SK-N-SH (cell line): Measurements from ENCODE around the gene UGT1A1. TPM values are rescaled to one million over a fixed set of nuclear protein-coding genes. Genes with fewer than 3 reads are reported as not detected.

ENCODE experiments used
- CTCF ChIA-PET: fragments of 300-600, 350-600 bp; formaldehyde crosslinking; extraction: SDS; loops from one replicate; lab custom pipeline; 2021; lab: Yijun Ruan, JAX
- POLR2A ChIA-PET: fragments of 350-600 bp; sonication (Branson Sonifier 250); formaldehyde crosslinking; extraction: SDS; loops from one replicate; lab custom pipeline; 2020; ENCODE audit warnings: antibody characterized with exemption, inconsistent platforms; lab: Yijun Ruan, JAX
- DNase-seq: peaks from one replicate; pipeline ENCODE4 v3.0.0; 2012
- H2AFZ ChIP-seq: fragments of 200-600 bp; sonication (generic); 2 replicates; pipeline ENCODE4 v1.8.1; 2016; ENCODE audit warnings: antibody characterized with exemption, mild to moderate bottlenecking, low read depth
- H3F3A ChIP-seq: fragments of 200-600 bp; sonication (generic); replicated peaks from 2 replicates; pipeline ENCODE3; 2016; ENCODE audit warnings: antibody characterized with exemption, mild to moderate bottlenecking; ENCODE audit not compliant: insufficient read depth
- H3K27ac ChIP-seq, 2 experiments: fragments of 200-500 bp in 1 of 2; fragments of 200-600 bp in 1 of 2; sonication (Bioruptor generic) in 1 of 2; sonication (generic), shearing (Covaris generic) in 1 of 2; 2 replicates each; pipeline versions ENCODE4 v1.5.1 to v1.6.1; 2014 to 2016; ENCODE audit warnings: low read depth in 2 of 2, inconsistent platforms in 1 of 2, low read length in 1 of 2, mild to moderate bottlenecking in 1 of 2, mixed read lengths in 1 of 2
- H3K27me3 ChIP-seq: fragments of 200-600 bp; sonication (generic), shearing (Covaris generic); 2 replicates; pipeline ENCODE4 v1.6.1; 2016; ENCODE audit warnings: mixed run types; ENCODE audit not compliant: insufficient read depth
- H3K36me3 ChIP-seq, 2 experiments: fragments of 200-500 bp in 1 of 2; fragments of 200-600 bp in 1 of 2; sonication (Bioruptor generic) in 1 of 2; sonication (generic) in 1 of 2; replicated peaks in 1 of 2; 2 replicates each; pipeline versions ENCODE3 to v1.5.1; 2014 to 2016; ENCODE audit warnings: low read length in 1 of 2, mild to moderate bottlenecking in 1 of 2; ENCODE audit not compliant: insufficient read depth in 2 of 2, control insufficient read depth in 1 of 2
- H3K4me1 ChIP-seq, 2 experiments: fragments of 200-500 bp in 1 of 2; fragments of 200-600 bp in 1 of 2; sonication (Bioruptor generic) in 1 of 2; sonication (generic), shearing (Covaris generic) in 1 of 2; 2 replicates each; pipeline versions ENCODE4 v1.5.1 to v1.6.1; 2014 to 2016; ENCODE audit warnings: low read depth in 1 of 2, low read length in 1 of 2, mixed run types in 1 of 2; ENCODE audit not compliant: insufficient read depth in 2 of 2, control insufficient read depth in 1 of 2
- H3K4me2 ChIP-seq: fragments of 200-600 bp; sonication (generic), shearing (Covaris generic); 2 replicates; pipeline ENCODE4 v1.6.1; 2017; ENCODE audit warnings: mixed run types
- H3K4me3 ChIP-seq, 2 experiments: fragments of 200-500 bp in 1 of 2; fragments of 200-600 bp in 1 of 2; sonication (Bioruptor generic) in 1 of 2; sonication (generic), shearing (Covaris generic) in 1 of 2; 2 replicates each; pipeline versions ENCODE4 v1.5.1 to v1.8.1; 2014 to 2016; ENCODE audit warnings: low read depth in 2 of 2, inconsistent platforms in 1 of 2, low read length in 1 of 2, mild to moderate bottlenecking in 1 of 2, mixed read lengths in 1 of 2, moderate library complexity in 1 of 2
- H3K79me2 ChIP-seq: fragments of 200-600 bp; sonication (generic); 2 replicates; pipeline ENCODE4 v1.8.1; 2017; ENCODE audit warnings: mild to moderate bottlenecking; ENCODE audit not compliant: insufficient read depth
- H3K9ac ChIP-seq: fragments of 200-600 bp; sonication (generic); 2 replicates; pipeline ENCODE4 v1.6.1; 2017; ENCODE audit warnings: mixed run types
- H3K9me2 ChIP-seq: fragments of 200-600 bp; sonication (generic); 2 replicates; pipeline ENCODE4 v1.6.1; 2017; ENCODE audit warnings: mixed run types
- H3K9me3 ChIP-seq: fragments of 200-600 bp; sonication (generic); 2 replicates; pipeline ENCODE4 v1.6.1; 2017; ENCODE audit warnings: mixed run types, mild to moderate bottlenecking, moderate library complexity
- H4K20me1 ChIP-seq: fragments of 200-600 bp; sonication (generic); 2 replicates; pipeline ENCODE4 v1.6.1; 2017; ENCODE audit warnings: mild to moderate bottlenecking, mixed run types; ENCODE audit not compliant: insufficient read depth
- CHD2 ChIP-seq: fragments of 150-350 bp; IDR thresholded peaks from 2 replicates; pipeline ENCODE4 v1.6.1; 2018; ENCODE audit warnings: low read length; ENCODE audit not compliant: partially characterized antibody
- CTCF ChIP-seq: fragments of 200-600 bp; sonication (generic); IDR thresholded peaks from 2 replicates; pipeline ENCODE4 v1.6.1; 2017; ENCODE audit warnings: antibody characterized with exemption, mild to moderate bottlenecking, moderate library complexity
- ELF1 ChIP-seq: IDR thresholded peaks from 2 replicates; pipeline ENCODE4 v1.4.0; 2012
- EP300 ChIP-seq, 2 experiments: IDR thresholded peaks; 2 replicates each; pipeline versions ENCODE4 v1.4.0 to v1.6.1; 2012; ENCODE audit warnings: borderline replicate concordance in 1 of 2, low read depth in 1 of 2, low read length in 1 of 2
- FOSL2 ChIP-seq: IDR thresholded peaks from 2 replicates; pipeline ENCODE4 v1.4.0; 2012; ENCODE audit warnings: low read depth, mild to moderate bottlenecking, moderate library complexity, borderline replicate concordance
- GATA2 ChIP-seq: sonication (generic); formaldehyde crosslinking; IDR thresholded peaks from 2 replicates; pipeline ENCODE4 v1.5.0; 2020; ENCODE audit warnings: mild to moderate bottlenecking, missing genetic modification reagents
- JUND ChIP-seq: IDR thresholded peaks from 2 replicates; pipeline ENCODE4 v1.4.0; 2012
- MAX ChIP-seq: IDR thresholded peaks from 2 replicates; pipeline ENCODE4 v1.4.0; 2012; ENCODE audit warnings: low read depth
- NFIC ChIP-seq: IDR thresholded peaks from 2 replicates; pipeline ENCODE4 v1.4.0; 2012; ENCODE audit warnings: borderline replicate concordance
- POLR2AphosphoS5 ChIP-seq: IDR thresholded peaks from 2 replicates; pipeline ENCODE4 v1.6.1; 2012; ENCODE audit warnings: low read depth, low read length
- RFX5 ChIP-seq: IDR thresholded peaks from 2 replicates; pipeline ENCODE4 v1.6.1; 2012; ENCODE audit warnings: mild to moderate bottlenecking, improper control_type of control experiment, low read length
- SIN3A ChIP-seq: IDR thresholded peaks from 2 replicates; pipeline ENCODE4 v1.6.1; 2012; ENCODE audit warnings: low read depth, mild to moderate bottlenecking, low read length, moderate library complexity, borderline replicate concordance
- SMC3 ChIP-seq: IDR thresholded peaks from 2 replicates; pipeline ENCODE4 v1.6.1; 2012; ENCODE audit warnings: low read depth, low read length, improper control_type of control experiment
- USF1 ChIP-seq: IDR thresholded peaks from 2 replicates; pipeline ENCODE4 v1.4.0; 2012; ENCODE audit warnings: low read depth, borderline replicate concordance
- WGBS: methylation state at CpG from one replicate; pipeline ENCODE4 v1.1.6; 2017; ENCODE audit warnings: low lambda C conversion rate; 5-methylcytosine and 5-hydroxymethylcytosine counted together
- polyA plus RNA-seq, 3 experiments: library from polyadenylated mRNA; depleted of rRNA; stranded (reverse); fragments of >200 nt; gene quantifications; 2 replicates each; pipeline ENCODE4 v1.2.3, GENCODE V29; 2012
- TF ChIP-seq, protein P1 (sequence below): IDR thresholded peaks from 2 replicates; pipeline ENCODE4 v1.4.0; 2012; ENCODE audit warnings: low read depth, borderline replicate concordance
- TF ChIP-seq, protein P2 (sequence below): IDR thresholded peaks from 2 replicates; pipeline ENCODE4; 2012

UGT1A1 gene
- polyA plus RNA-seq, 1 of the 3 experiments (the other 2 are of a cell fraction), result not detected

DNA sequence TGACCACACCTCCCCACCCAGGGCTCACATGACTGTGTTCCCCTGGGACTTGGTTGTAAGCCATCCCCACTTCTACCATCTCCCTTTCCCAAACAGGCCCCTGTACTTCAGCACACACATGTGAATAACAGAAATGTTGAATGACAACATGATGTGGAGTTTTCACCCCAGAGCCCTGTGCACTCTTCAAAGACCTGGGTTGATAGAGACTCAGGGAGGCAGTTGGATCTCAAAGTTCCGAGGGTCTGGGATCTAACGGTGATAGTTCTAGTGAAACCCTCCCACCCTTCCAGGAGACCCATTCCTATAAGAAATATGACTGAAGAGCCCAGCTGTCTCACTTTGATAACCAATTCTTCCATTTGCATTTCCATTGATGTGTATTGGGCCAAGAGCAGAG lies 18.0 kb downstream of the UGT1A1 start, which contains the start of gene MROH2A:
Gene MROH2A, plus strand, starts transcription at position 301 of the 400 bp plus-strand sequence. CDS start 1,029 bp downstream, outside the sequence.
- Histone ChIP-seq H3K4me2 (no peak within 1 kb of the TSS), H3K4me3 (no peak within 1 kb of the TSS), H3K9me3 (no peaks in the 10 kb centered on the region), H3K4me1 (no peaks in the 10 kb centered on the region), H2AFZ (no peak within 1 kb of the TSS), H3K27me3 (no peaks in the 10 kb centered on the region), H3K79me2 (no peaks in the 10 kb centered on the region), H3K9ac (no peak within 1 kb of the TSS), H3K27ac (no peak within 1 kb of the TSS), H4K20me1 (no peaks in the 10 kb centered on the region), H3F3A (no peaks in the 10 kb centered on the region), H3K36me3 (no peaks in the 10 kb centered on the region)
- POLR2A ChIA-PET, result no interaction called here
- no peak for DNase-seq
- CTCF ChIA-PET, result no interaction called here
- WGBS, result 18% methylated on average over 2 of the region's 2 CpGs
- TF ChIP-seq, protein P1, sequence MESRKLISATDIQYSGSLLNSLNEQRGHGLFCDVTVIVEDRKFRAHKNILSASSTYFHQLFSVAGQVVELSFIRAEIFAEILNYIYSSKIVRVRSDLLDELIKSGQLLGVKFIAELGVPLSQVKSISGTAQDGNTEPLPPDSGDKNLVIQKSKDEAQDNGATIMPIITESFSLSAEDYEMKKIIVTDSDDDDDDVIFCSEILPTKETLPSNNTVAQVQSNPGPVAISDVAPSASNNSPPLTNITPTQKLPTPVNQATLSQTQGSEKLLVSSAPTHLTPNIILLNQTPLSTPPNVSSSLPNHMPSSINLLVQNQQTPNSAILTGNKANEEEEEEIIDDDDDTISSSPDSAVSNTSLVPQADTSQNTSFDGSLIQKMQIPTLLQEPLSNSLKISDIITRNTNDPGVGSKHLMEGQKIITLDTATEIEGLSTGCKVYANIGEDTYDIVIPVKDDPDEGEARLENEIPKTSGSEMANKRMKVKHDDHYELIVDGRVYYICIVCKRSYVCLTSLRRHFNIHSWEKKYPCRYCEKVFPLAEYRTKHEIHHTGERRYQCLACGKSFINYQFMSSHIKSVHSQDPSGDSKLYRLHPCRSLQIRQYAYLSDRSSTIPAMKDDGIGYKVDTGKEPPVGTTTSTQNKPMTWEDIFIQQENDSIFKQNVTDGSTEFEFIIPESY, result no peak
- TF ChIP-seq, all 33 proteins: peak for 0
- H3K9me2 ChIP-seq, result no peaks in the 10 kb centered on the region

DNA sequence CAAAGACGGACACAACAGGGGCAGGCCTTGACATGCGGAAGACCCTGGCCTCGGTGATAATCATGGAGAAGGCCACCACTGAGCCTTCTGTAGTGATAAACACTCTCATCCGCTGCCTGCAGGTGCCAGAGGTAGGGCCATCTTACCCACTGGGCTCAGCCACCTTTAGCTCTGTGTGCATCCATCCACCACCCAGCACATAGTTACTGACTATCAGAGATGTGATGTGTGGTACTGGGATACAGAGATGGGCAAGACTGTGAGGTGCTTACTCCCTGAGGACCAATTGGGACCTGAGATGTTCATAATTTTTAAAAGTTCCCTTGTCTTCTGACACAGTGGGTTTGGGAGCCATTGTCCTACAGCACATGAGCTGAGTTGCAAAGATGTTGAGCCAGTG lies 19.7 kb downstream of the UGT1A1 start:
- Histone ChIP-seq H3K79me2 (no peaks in the 10 kb centered on the region), H3K4me1 (no peaks in the 10 kb centered on the region), H3K9me2 (no peaks in the 10 kb centered on the region), H4K20me1 (no peaks in the 10 kb centered on the region), H2AFZ (no peak overlapping the region), H3K9me3 (no peaks in the 10 kb centered on the region), H3K36me3 (no peaks in the 10 kb centered on the region), H3K9ac (no peak overlapping the region), H3K27ac (no peak overlapping the region), H3K27me3 (no peaks in the 10 kb centered on the region), H3F3A (no peaks in the 10 kb centered on the region), H3K4me2 (no peak overlapping the region), H3K4me3 (no peak overlapping the region)
- ChIA-PET POLR2A (no interaction called here), CTCF (interaction anchor here (1.0 kb wide), 1 partner anchor 162 kb away, joined by 3 read pairs; the partner anchor contains the start of gene UGT1A8)
- DNase-seq, result no peak
- no peak for TF ChIP-seq USF1
- TF ChIP-seq POLR2AphosphoS5, result no peak
- TF ChIP-seq GATA2 (CRISPR knock-in tag), result no peak
- TF ChIP-seq FOSL2, result no peak
- TF ChIP-seq JUND, result no peak
- TF ChIP-seq MAX, result no peak
- TF ChIP-seq, protein P1, result no peak
- TF ChIP-seq CHD2, result no peak
- TF ChIP-seq NFIC, result no peak
- TF ChIP-seq RFX5, result no peak
- TF ChIP-seq SMC3, result no peak
- TF ChIP-seq CTCF, result no peak
- no peak for TF ChIP-seq EP300 (IDR thresholded peaks at IDR 0.05; ENCODE audit: borderline replicate concordance in 1 of 2, low read depth in 1 of 2, low read length in 1 of 2)
- no peak for TF ChIP-seq SIN3A
- TF ChIP-seq, protein P2, sequence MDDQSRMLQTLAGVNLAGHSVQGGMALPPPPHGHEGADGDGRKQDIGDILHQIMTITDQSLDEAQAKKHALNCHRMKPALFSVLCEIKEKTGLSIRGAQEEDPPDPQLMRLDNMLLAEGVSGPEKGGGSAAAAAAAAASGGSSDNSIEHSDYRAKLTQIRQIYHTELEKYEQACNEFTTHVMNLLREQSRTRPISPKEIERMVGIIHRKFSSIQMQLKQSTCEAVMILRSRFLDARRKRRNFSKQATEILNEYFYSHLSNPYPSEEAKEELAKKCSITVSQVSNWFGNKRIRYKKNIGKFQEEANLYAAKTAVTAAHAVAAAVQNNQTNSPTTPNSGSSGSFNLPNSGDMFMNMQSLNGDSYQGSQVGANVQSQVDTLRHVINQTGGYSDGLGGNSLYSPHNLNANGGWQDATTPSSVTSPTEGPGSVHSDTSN, result no peak
- TF ChIP-seq ELF1, result no peak
- 74% methylated on average over 3 of the region's 4 CpGs for WGBS
